K562 (cell line): ENCODE data around the gene PDGFD. TPM values are rescaled to one million over a fixed set of nuclear protein-coding genes. Genes with fewer than 3 reads are reported as not detected.

Experiments
- ATAC-seq: fragments of 200-7000 bp; cut with Tn5 transposase; 3 replicates; pipeline ENCODE4 v1.9.1; 2020; ENCODE audit warnings: moderate library complexity
- BruUV-seq: library from RNA; stranded (reverse); fragments of 400-500 nt; replicated peaks from 2 replicates; lab custom pipeline; 2021; lab: Mats Ljungman, UMichigan
- CTCF ChIA-PET: fragments of 300-600 bp; formaldehyde crosslinking; extraction: SDS; loops from one replicate; lab custom pipeline; 2021; ENCODE audit warnings: low intra/inter-chr PET ratio; lab: Yijun Ruan, JAX
- POLR2A ChIA-PET: fragments of 300-600, 350-650 bp; sonication (Branson Sonifier 250); formaldehyde crosslinking; extraction: SDS; loops from one replicate; lab custom pipeline; 2021; ENCODE audit warnings: antibody characterized with exemption, inconsistent platforms; lab: Yijun Ruan, JAX
- DNase-seq, 4 experiments: peaks; one replicate each; pipeline versions ENCODE4 v3.0.0 to v3.0.0-alpha.2; 2011 to 2018; ENCODE audit warnings: low spot score in 3 of 4, mixed read lengths in 3 of 4; ENCODE audit errors: extremely low read depth in 1 of 4
- FAIRE-seq: peaks from 2 replicates; lab custom pipeline; 2011; peaks lifted over from hg19 to GRCh38; lab: Jason Lieb, UNC
- H2AFZ ChIP-seq: 2 replicates; pipeline ENCODE4 v1.6.0; 2011; ENCODE audit warnings: low read depth, low read length, control low read depth, inconsistent platforms
- H3K27ac ChIP-seq: fragments of 200-600 bp; 3 replicates; pipeline ENCODE4 v1.8.0; 2011; ENCODE audit warnings: low read depth, mild to moderate bottlenecking, control low read depth, inconsistent platforms, low read length, moderate library complexity, mixed read lengths; ENCODE audit errors: extremely low read depth
- H3K27me3 ChIP-seq, 2 experiments: fragments of 300-600 bp in 1 of 2; 2 replicates in 1 of 2; 3 replicates in 1 of 2; pipeline versions ENCODE4 v1.6.0 to v1.8.0; 2011; ENCODE audit warnings: inconsistent platforms in 2 of 2, low read length in 2 of 2, mild to moderate bottlenecking in 1 of 2, mixed read lengths in 1 of 2, moderate library complexity in 1 of 2; ENCODE audit not compliant: control insufficient read depth in 2 of 2, insufficient read depth in 2 of 2
- H3K36me3 ChIP-seq: fragments of 300-600 bp; 3 replicates; pipeline ENCODE4 v1.8.0; 2011; ENCODE audit warnings: mild to moderate bottlenecking, low read length, inconsistent platforms; ENCODE audit not compliant: control insufficient read depth, insufficient read depth
- H3K4me1 ChIP-seq, 2 experiments: fragments of 200-600 bp in 1 of 2; replicated peaks in 1 of 2; 2 replicates in 1 of 2; 3 replicates in 1 of 2; pipeline versions ENCODE4 v1.5.1 to v1.8.0; 2011; ENCODE audit warnings: inconsistent platforms in 2 of 2, low read length in 2 of 2, mild to moderate bottlenecking in 1 of 2, mixed read lengths in 1 of 2, moderate library complexity in 1 of 2; ENCODE audit not compliant: control insufficient read depth in 2 of 2, insufficient read depth in 2 of 2
- H3K4me2 ChIP-seq: 2 replicates; pipeline ENCODE4 v1.6.1; 2011; ENCODE audit warnings: low read length, control low read depth, inconsistent platforms, mixed read lengths; ENCODE audit not compliant: insufficient read depth
- H3K4me3 ChIP-seq: fragments of 200-600 bp; sonication (generic), shearing (Covaris generic); 2 replicates; pipeline ENCODE4 v1.5.1; 2016; ENCODE audit warnings: control low read depth, inconsistent platforms
- H3K79me2 ChIP-seq: fragments of 200-600 bp; 3 replicates; pipeline ENCODE4 v1.8.0; 2011; ENCODE audit warnings: low read length, inconsistent platforms; ENCODE audit not compliant: control insufficient read depth, insufficient read depth
- H3K9ac ChIP-seq, 2 experiments: 2 replicates each; pipeline versions ENCODE4 v1.6.0 to v1.6.1; 2011; ENCODE audit warnings: low read depth in 2 of 2, low read length in 2 of 2, control low read depth in 1 of 2, inconsistent platforms in 1 of 2, mild to moderate bottlenecking in 1 of 2, mixed read lengths in 1 of 2; ENCODE audit not compliant: insufficient read depth in 1 of 2
- H3K9me1 ChIP-seq: one replicate; pipeline ENCODE4 v1.6.0; 2011; ENCODE audit warnings: inconsistent platforms, mild to moderate bottlenecking, low read length, moderate library complexity; ENCODE audit not compliant: control insufficient read depth, insufficient read depth
- H3K9me3 ChIP-seq: replicated peaks from 2 replicates; pipeline ENCODE4 v1.5.1; 2011; ENCODE audit warnings: low read depth, low read length, inconsistent platforms; ENCODE audit not compliant: control insufficient read depth, insufficient read depth
- H4K20me1 ChIP-seq: replicated peaks from 2 replicates; pipeline ENCODE4 v1.6.1; 2011; ENCODE audit warnings: low read length, inconsistent platforms, mixed read lengths; ENCODE audit not compliant: control insufficient read depth, insufficient read depth
- BRD9 ChIP-seq: fragments of 450-650 bp; IDR thresholded peaks from 2 replicates; pipeline ENCODE4 v1.6.1; 2018; ENCODE audit warnings: low read depth; ENCODE audit not compliant: partially characterized antibody
- CBFA2T3 ChIP-seq: fragments of 450-650 bp; IDR thresholded peaks from 2 replicates; pipeline ENCODE4 v1.6.1; 2017
- EZH2 ChIP-seq: IDR thresholded peaks from 2 replicates; pipeline ENCODE4 v1.6.1; 2012; ENCODE audit warnings: low read depth, mild to moderate bottlenecking, inconsistent platforms, low read length, borderline replicate concordance
- GATA2 ChIP-seq: sonication (generic); formaldehyde crosslinking; IDR thresholded peaks from 2 replicates; pipeline ENCODE4 v1.4.0; 2020; ENCODE audit warnings: mild to moderate bottlenecking, missing genetic modification reagents
- HNRNPK ChIP-seq: fragments of 200-400 bp; formaldehyde crosslinking; IDR thresholded peaks from one replicate; pipeline ENCODE4 v1.6.1; 2018; ENCODE audit warnings: mild to moderate bottlenecking, low read depth, low read length; ENCODE audit not compliant: poor library complexity, severe bottlenecking
- NELFE ChIP-seq: IDR thresholded peaks from 2 replicates; pipeline ENCODE4 v1.6.1; 2011; ENCODE audit warnings: mild to moderate bottlenecking; ENCODE audit not compliant: insufficient read depth, insufficient read length
- POLR2B ChIP-seq: fragments of 450-650 bp; IDR thresholded peaks from 2 replicates; pipeline ENCODE4 v1.6.1; 2018; ENCODE audit warnings: low read depth; ENCODE audit not compliant: partially characterized antibody
- PYGO2 ChIP-seq: fragments of 450-650 bp; IDR thresholded peaks from 2 replicates; pipeline ENCODE4 v1.6.1; 2016; ENCODE audit warnings: mild to moderate bottlenecking, missing genetic modification characterization, moderate library complexity, missing compliant biosample characterization
- SMAD1 ChIP-seq: fragments of 150-350 bp; IDR thresholded peaks from 2 replicates; pipeline ENCODE4 v1.6.1; 2014; ENCODE audit warnings: low read length, low read depth; ENCODE audit not compliant: partially characterized antibody
- TARDBP ChIP-seq: fragments of 450-650 bp; IDR thresholded peaks from 2 replicates; pipeline ENCODE4 v1.6.1; 2016
- ZNF354B ChIP-seq: fragments of 250-450 bp; sonication (Bioruptor Pico); IDR thresholded peaks from 2 replicates; pipeline ENCODE4 v1.4.0; 2020
- ZNF830 ChIP-seq: fragments of 250-450 bp; sonication (Bioruptor Pico); IDR thresholded peaks from 2 replicates; pipeline ENCODE4 v1.5.0; 2021; ENCODE audit warnings: mild to moderate bottlenecking
- WGBS: fragments of 100-300 bp; shearing (Covaris generic); methylation state at CpG from one replicate; pipeline ENCODE4 v1.1.6; 2016; ENCODE audit warnings: low coverage, mixed read lengths; ENCODE audit not compliant: insufficient coverage; ENCODE audit errors: missing lambda C conversion rate; 5-methylcytosine and 5-hydroxymethylcytosine counted together
- in situ Hi-C: fragments of 300-500 bp; cut with MboI; formaldehyde crosslinking; loops from 4 replicates; pipeline ENCODE4 v1.15.0; 2018; ENCODE audit warnings: inconsistent platforms, mixed read lengths
- intact Hi-C: fragments of 100-400 bp; cut with micrococcal nuclease; formaldehyde crosslinking; loops from 2 replicates; pipeline ENCODE4 v1.14.2; 2022
- polyA plus RNA-seq, 8 experiments: library from polyadenylated mRNA; depleted of rRNA in 4 of 8; stranded (reverse) in 5 of 8; unstranded in 3 of 8; fragments of >200 nt; fragmentation: Nextera tagmentation in 2 of 8; fragmentation: Illumina TruSeq in 1 of 8; extraction: Ambion mirVana in 2 of 8; extraction: Trizol in 1 of 8; gene quantifications; 2 replicates each; pipeline versions ENCODE4 v1.2.1 to v1.2.3, GENCODE V29; 2011 to 2014; ENCODE audit warnings: inconsistent platforms in 1 of 8, missing spikeins in 1 of 8
- total RNA-seq, 7 experiments: library from RNA; depleted of rRNA in 6 of 7; stranded (reverse); fragments of >200 nt in 6 of 7; fragmentation: Illumina TruSeq in 2 of 7; extraction: Trizol in 2 of 7; gene quantifications; 2 replicates each; pipeline versions ENCODE4 v1.2.1 to v1.2.3, GENCODE V29; 2011 to 2021; ENCODE audit warnings: low replicate concordance in 1 of 7
- TF ChIP-seq, protein P1 (sequence below): sonication (generic); formaldehyde crosslinking; IDR thresholded peaks from 2 replicates; pipeline ENCODE4 v1.8.1; 2022; ENCODE audit warnings: missing genetic modification reagents
- TF ChIP-seq, protein P2 (sequence below): fragments of 150-350 bp; conservative IDR thresholded peaks from 2 replicates; pipeline ENCODE4 v1.6.1; 2014; ENCODE audit warnings: low read length
- TF ChIP-seq, protein P3 (sequence below): sonication (generic); formaldehyde crosslinking; IDR thresholded peaks from 2 replicates; pipeline ENCODE4 v1.8.0; 2022; ENCODE audit warnings: missing genetic modification reagents, mild to moderate bottlenecking, borderline replicate concordance

Gene PDGFD
- total and polyA plus RNA-seq, 9 of the 15 experiments (the other 6 are each of a cell fraction or from before 2014, with no cell fraction given): 0.11 TPM; not detected in 8

DNA sequence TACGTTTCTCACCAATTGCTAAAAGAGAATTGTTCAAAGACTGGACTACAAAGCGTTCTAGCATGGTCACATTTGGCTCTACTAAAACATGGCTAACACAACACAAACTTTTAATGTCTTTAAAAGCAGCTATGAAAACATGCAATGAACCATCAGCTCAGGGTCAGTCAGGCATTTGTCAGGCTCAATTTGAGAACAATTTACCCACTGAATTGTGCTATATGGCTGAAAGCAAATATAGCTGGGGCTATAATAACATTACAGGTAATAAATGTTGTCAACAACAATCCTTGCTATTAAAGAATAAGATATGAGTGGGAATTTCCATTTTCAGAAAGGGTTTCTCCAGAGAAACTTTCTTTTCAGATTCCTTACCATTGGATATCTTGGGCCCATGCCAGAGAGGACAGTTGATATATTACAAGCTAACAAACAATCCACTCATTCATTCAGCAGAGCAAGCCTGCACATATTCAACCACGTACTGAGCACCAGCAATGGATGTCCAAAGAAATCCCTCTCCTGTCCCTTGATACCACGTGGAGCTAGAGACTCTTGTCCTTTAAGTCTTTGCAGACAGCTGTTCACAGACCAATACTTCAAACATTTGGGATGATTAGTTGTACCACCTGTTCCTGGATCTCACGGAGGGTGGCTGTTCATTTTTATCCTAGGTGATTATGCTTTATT lies 210.0 kb downstream of the PDGFD start:
- no peaks in the 10 kb centered on the region for H3K4me1 ChIP-seq
- in situ Hi-C loops (no loop called here), intact Hi-C loops (no loop called here)
- BruUV-seq: no TSS peak
- no peaks in the 10 kb centered on the region for H4K20me1 ChIP-seq
- no peak overlapping the region for H3K4me3 ChIP-seq
- no peak for TF ChIP-seq ZNF830 (CRISPR knock-in tag)
- no peak for TF ChIP-seq SMAD1
- TF ChIP-seq, protein P1, sequence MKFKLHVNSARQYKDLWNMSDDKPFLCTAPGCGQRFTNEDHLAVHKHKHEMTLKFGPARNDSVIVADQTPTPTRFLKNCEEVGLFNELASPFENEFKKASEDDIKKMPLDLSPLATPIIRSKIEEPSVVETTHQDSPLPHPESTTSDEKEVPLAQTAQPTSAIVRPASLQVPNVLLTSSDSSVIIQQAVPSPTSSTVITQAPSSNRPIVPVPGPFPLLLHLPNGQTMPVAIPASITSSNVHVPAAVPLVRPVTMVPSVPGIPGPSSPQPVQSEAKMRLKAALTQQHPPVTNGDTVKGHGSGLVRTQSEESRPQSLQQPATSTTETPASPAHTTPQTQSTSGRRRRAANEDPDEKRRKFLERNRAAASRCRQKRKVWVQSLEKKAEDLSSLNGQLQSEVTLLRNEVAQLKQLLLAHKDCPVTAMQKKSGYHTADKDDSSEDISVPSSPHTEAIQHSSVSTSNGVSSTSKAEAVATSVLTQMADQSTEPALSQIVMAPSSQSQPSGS: no peak
- no peak for TF ChIP-seq BRD9
- TF ChIP-seq CBFA2T3: no peak
- no peak for TF ChIP-seq PYGO2
- TF ChIP-seq HNRNPK: no peak
- TF ChIP-seq, protein P2, sequence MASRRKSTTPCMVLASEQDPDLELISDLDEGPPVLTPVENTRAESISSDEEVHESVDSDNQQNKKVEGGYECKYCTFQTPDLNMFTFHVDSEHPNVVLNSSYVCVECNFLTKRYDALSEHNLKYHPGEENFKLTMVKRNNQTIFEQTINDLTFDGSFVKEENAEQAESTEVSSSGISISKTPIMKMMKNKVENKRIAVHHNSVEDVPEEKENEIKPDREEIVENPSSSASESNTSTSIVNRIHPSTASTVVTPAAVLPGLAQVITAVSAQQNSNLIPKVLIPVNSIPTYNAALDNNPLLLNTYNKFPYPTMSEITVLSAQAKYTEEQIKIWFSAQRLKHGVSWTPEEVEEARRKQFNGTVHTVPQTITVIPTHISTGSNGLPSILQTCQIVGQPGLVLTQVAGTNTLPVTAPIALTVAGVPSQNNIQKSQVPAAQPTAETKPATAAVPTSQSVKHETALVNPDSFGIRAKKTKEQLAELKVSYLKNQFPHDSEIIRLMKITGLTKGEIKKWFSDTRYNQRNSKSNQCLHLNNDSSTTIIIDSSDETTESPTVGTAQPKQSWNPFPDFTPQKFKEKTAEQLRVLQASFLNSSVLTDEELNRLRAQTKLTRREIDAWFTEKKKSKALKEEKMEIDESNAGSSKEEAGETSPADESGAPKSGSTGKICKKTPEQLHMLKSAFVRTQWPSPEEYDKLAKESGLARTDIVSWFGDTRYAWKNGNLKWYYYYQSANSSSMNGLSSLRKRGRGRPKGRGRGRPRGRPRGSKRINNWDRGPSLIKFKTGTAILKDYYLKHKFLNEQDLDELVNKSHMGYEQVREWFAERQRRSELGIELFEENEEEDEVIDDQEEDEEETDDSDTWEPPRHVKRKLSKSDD: no peak
- TF ChIP-seq ZNF354B (CRISPR knock-in tag): no peak
- no peak for TF ChIP-seq GATA2 (CRISPR knock-in tag)
- no peak for TF ChIP-seq POLR2B
- TF ChIP-seq, protein P3, sequence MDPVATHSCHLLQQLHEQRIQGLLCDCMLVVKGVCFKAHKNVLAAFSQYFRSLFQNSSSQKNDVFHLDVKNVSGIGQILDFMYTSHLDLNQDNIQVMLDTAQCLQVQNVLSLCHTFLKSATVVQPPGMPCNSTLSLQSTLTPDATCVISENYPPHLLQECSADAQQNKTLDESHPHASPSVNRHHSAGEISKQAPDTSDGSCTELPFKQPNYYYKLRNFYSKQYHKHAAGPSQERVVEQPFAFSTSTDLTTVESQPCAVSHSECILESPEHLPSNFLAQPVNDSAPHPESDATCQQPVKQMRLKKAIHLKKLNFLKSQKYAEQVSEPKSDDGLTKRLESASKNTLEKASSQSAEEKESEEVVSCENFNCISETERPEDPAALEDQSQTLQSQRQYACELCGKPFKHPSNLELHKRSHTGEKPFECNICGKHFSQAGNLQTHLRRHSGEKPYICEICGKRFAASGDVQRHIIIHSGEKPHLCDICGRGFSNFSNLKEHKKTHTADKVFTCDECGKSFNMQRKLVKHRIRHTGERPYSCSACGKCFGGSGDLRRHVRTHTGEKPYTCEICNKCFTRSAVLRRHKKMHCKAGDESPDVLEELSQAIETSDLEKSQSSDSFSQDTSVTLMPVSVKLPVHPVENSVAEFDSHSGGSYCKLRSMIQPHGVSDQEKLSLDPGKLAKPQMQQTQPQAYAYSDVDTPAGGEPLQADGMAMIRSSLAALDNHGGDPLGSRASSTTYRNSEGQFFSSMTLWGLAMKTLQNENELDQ (CRISPR knock-in tag): no peak
- no peak for TF ChIP-seq NELFE
- TF ChIP-seq TARDBP: no peak
- no peak for TF ChIP-seq EZH2
- H3K9me3 ChIP-seq: no peaks in the 10 kb centered on the region
- 0% methylated on average over 5 of the region's 5 CpGs for WGBS
- H3K9me1 ChIP-seq: no peaks in the 10 kb centered on the region
- H3K36me3 ChIP-seq: no peaks in the 10 kb centered on the region
- no peak overlapping the region for H3K27ac ChIP-seq
- ChIA-PET POLR2A (interaction anchor here (0.6 kb wide), 1 partner anchor 1159 kb away, joined by 3 read pairs; no protein-coding TSS in a partner anchor), CTCF (no interaction called here)
- no peak overlapping the region for H2AFZ ChIP-seq
- ATAC-seq (no peak), DNase-seq (no peak), FAIRE-seq (no peak)
- H3K79me2 ChIP-seq: no peaks in the 10 kb centered on the region
- H3K9ac ChIP-seq: no peak overlapping the region
- no peaks in the 10 kb centered on the region for H3K27me3 ChIP-seq
- no peak overlapping the region for H3K4me2 ChIP-seq
